ENCODE data around the gene PYCR2. TPM values are rescaled to one million over a fixed set of nuclear protein-coding genes. Genes with fewer than 3 reads are reported as not detected.

PYCR2 gene
- total and polyA plus RNA-seq, 10 of the 15 experiments (the other 5 are each of a cell fraction or from before 2014, with no cell fraction given): 1.7 to 81.8 (median 54.9) TPM

DNA sequence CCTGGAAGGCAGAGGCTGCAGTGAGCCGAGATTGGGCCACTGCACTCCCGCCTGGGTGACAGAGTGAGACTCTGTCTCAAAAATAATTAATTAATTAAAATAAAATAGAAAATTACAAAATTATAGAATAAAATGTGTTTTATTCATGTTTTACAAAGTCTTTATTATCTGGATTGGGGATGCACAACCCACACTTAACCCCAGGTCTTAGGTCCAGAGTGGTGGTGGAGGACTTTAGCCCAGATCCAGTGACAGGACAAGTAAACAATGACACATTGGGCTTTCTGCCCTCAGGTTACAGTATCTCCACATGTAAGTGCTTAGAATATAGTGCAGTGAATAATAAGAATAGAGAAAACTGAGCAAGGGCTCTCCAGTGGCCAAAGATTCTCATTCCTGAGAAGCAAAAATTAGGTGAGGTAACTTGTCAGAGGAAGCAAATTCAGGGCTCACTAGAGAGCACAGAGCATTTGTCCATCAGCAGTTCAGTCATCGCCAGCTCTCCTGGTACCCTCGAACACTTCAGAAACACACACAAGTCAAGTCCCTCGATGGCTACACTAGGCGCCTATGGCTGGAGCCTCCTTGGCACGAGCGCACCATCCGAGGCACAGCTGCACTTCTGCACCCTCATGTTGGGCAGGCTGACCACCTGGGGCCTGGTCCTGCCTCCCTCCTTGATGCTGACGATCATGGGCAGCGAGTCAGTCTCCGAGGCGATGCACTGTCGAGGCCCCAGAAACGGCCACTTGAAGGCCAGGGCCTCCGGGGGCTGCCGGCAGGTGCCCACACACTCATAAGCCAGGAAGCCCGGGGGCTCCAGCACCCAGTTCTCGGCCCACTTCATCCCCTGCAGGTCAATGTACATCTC, 37.7 kb downstream of the PYCR2 start (continued):
- TF ChIP-seq, protein P1, sequence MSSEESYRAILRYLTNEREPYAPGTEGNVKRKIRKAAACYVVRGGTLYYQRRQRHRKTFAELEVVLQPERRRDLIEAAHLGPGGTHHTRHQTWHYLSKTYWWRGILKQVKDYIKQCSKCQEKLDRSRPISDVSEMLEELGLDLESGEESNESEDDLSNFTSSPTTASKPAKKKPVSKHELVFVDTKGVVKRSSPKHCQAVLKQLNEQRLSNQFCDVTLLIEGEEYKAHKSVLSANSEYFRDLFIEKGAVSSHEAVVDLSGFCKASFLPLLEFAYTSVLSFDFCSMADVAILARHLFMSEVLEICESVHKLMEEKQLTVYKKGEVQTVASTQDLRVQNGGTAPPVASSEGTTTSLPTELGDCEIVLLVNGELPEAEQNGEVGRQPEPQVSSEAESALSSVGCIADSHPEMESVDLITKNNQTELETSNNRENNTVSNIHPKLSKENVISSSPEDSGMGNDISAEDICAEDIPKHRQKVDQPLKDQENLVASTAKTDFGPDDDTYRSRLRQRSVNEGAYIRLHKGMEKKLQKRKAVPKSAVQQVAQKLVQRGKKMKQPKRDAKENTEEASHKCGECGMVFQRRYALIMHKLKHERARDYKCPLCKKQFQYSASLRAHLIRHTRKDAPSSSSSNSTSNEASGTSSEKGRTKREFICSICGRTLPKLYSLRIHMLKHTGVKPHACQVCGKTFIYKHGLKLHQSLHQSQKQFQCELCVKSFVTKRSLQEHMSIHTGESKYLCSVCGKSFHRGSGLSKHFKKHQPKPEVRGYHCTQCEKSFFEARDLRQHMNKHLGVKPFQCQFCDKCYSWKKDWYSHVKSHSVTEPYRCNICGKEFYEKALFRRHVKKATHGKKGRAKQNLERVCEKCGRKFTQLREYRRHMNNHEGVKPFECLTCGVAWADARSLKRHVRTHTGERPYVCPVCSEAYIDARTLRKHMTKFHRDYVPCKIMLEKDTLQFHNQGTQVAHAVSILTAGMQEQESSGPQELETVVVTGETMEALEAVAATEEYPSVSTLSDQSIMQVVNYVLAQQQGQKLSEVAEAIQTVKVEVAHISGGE (CRISPR knock-in tag; IDR thresholded peaks at IDR 0.05): no peak
- TF ChIP-seq ZNF24 (IDR thresholded peaks at IDR 0.05): no peak
- no peak for TF ChIP-seq GABPA (IDR thresholded peaks at IDR 0.05; ENCODE audit: low read depth)
- no peak for TF ChIP-seq FOXM1 (IDR thresholded peaks at IDR 0.05; ENCODE audit: low read depth, low read length)
- TF ChIP-seq TCF3 (IDR thresholded peaks at IDR 0.05; ENCODE audit: borderline replicate concordance, insufficient read depth, low read depth, low read length): no peak
- TF ChIP-seq, protein P2, sequence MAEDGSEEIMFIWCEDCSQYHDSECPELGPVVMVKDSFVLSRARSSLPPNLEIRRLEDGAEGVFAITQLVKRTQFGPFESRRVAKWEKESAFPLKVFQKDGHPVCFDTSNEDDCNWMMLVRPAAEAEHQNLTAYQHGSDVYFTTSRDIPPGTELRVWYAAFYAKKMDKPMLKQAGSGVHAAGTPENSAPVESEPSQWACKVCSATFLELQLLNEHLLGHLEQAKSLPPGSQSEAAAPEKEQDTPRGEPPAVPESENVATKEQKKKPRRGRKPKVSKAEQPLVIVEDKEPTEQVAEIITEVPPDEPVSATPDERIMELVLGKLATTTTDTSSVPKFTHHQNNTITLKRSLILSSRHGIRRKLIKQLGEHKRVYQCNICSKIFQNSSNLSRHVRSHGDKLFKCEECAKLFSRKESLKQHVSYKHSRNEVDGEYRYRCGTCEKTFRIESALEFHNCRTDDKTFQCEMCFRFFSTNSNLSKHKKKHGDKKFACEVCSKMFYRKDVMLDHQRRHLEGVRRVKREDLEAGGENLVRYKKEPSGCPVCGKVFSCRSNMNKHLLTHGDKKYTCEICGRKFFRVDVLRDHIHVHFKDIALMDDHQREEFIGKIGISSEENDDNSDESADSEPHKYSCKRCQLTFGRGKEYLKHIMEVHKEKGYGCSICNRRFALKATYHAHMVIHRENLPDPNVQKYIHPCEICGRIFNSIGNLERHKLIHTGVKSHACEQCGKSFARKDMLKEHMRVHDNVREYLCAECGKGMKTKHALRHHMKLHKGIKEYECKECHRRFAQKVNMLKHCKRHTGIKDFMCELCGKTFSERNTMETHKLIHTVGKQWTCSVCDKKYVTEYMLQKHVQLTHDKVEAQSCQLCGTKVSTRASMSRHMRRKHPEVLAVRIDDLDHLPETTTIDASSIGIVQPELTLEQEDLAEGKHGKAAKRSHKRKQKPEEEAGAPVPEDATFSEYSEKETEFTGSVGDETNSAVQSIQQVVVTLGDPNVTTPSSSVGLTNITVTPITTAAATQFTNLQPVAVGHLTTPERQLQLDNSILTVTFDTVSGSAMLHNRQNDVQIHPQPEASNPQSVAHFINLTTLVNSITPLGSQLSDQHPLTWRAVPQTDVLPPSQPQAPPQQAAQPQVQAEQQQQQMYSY (CRISPR knock-in tag; IDR thresholded peaks at IDR 0.05): no peak
- TF ChIP-seq, protein P3, sequence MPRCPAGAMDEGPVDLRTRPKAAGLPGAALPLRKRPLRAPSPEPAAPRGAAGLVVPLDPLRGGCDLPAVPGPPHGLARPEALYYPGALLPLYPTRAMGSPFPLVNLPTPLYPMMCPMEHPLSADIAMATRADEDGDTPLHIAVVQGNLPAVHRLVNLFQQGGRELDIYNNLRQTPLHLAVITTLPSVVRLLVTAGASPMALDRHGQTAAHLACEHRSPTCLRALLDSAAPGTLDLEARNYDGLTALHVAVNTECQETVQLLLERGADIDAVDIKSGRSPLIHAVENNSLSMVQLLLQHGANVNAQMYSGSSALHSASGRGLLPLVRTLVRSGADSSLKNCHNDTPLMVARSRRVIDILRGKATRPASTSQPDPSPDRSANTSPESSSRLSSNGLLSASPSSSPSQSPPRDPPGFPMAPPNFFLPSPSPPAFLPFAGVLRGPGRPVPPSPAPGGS (IDR thresholded peaks at IDR 0.05; ENCODE audit: borderline replicate concordance, insufficient read depth, low read depth, low read length, poor library complexity, severe bottlenecking): no peak
- TF ChIP-seq ZNF207 (IDR thresholded peaks at IDR 0.05; ENCODE audit: borderline replicate concordance): no peak
